ENCODE measurements around the gene NUP188. TPM values are rescaled to one million over a fixed set of nuclear protein-coding genes. Genes with fewer than 3 reads are reported as not detected.

Gene NUP188
- total and polyA plus RNA-seq, 2 of the 13 experiments (the other 11 are each of a cell fraction or from before 2014, with no cell fraction given): 28.0 to 38.5 TPM

DNA sequence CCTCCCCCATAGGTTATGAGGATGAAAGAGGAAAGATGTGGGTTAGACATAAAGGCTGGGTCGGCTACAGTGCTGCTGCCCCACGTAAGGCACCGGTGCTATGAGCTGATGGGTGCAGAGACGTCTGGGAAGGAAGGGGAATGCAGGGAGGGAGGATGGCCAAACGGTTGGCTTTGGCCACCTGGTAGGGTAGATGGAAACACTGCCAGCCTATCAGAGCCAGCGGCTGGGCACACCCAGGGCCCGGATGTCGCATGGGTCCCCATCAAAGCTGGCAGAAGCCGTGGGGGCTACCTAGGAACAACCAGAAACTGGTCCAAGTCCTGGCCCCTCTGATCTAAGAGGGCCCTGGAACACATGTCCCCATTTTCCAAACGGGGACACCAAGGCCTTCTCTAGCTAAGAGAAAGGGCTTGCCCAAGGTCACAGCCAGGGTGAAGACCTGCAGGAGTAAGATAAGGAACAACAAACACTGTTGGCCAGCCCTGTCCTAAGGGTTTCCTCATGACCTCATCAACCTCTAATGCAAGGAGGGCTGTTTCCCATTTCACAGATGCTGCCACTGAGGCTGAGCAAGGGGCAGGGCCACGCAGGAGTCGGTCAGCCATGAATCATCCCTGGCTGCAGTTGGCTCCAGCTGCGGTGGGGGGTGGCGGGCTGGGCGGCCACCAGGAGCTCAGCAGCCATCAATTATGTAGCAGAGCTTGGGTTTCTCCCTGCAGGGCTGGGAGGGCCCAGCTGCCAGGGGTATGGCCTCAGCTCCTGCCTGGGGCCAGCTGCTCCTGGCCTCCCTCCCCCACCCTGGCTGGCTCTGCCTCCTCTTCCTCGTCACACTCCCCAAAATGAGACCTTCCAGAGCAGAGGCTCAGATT, 75.8 kb downstream of the NUP188 start:
- intact Hi-C loops (cut with micrococcal nuclease; ENCODE audit: unreplicated experiment) (no loop called here), in situ Hi-C loops (cut with HindIII; ENCODE audit: extremely low pct_ligation_motif_present, low pct_unique_long_range_greater_than_20kb) (no loop called here)
- H3K79me2 ChIP-seq (ENCODE audit: insufficient read depth, low read length): peaks cover 14% of the 10 kb centered on the region
- BruUV-seq (replicated peaks): no TSS peak
- ATAC-seq: no peak
- H3K27ac ChIP-seq (ENCODE audit: extremely low read length, insufficient read depth, low read length): no peak overlapping the region
- H2AFZ ChIP-seq (ENCODE audit: low read length): no peak overlapping the region
- H3K9ac ChIP-seq (ENCODE audit: insufficient read depth, low read depth, low read length): no peak overlapping the region
- no peak overlapping the region for H3K4me3 ChIP-seq (replicated peaks in 1 of 3; ENCODE audit: insufficient read depth in 1 of 3, low read depth in 2 of 3, low read length in 3 of 3)
- no peak overlapping the region for H3K4me2 ChIP-seq (ENCODE audit: low read depth, low read length)
- WGBS (ENCODE audit: low lambda C conversion rate): 93% methylated on average over 13 of the region's 16 CpGs
- POLR2A ChIA-PET: interaction anchor here (1.3 kb wide), 1 partner anchor 13 kb away, joined by 4 read pairs; the partner anchor contains the start of gene MIGA2
- peaks cover 5% of the 10 kb centered on the region; the same call in 1 of the 2 replicates for H4K20me1 ChIP-seq (ENCODE audit: insufficient read depth, low read length)
- no peaks in the 10 kb centered on the region for H3K27me3 ChIP-seq (ENCODE audit: control insufficient read depth in 1 of 2, insufficient read depth in 2 of 2, low read length in 2 of 2)
- H3K4me1 ChIP-seq (ENCODE audit: insufficient read depth, low read length): peaks cover 20% of the 10 kb centered on the region
- no peaks in the 10 kb centered on the region for H3K9me3 ChIP-seq (ENCODE audit: low read length)
- FAIRE-seq: no peak
- CTCF ChIA-PET (ENCODE audit: low intra/inter-chr PET ratio, low total read pairs): no interaction called here
- DNase-seq (ENCODE audit: low spot score): no peak
- H3K36me3 ChIP-seq (replicated peaks in 1 of 2; ENCODE audit: control insufficient read depth in 1 of 2, insufficient read depth in 2 of 2, low read length in 2 of 2): no peaks in the 10 kb centered on the region; a peak in 1 of 5 replicates
- TF ChIP-seq ZBTB39 (CRISPR knock-in tag; IDR thresholded peaks at IDR 0.05): no peak
- no peak for TF ChIP-seq ETV5 (CRISPR knock-in tag; IDR thresholded peaks at IDR 0.05; ENCODE audit: borderline replicate concordance)
- TF ChIP-seq ZNF629 (CRISPR knock-in tag; conservative IDR thresholded peaks at IDR 0.05): peak; percentile 87
- TF ChIP-seq, protein P1, sequence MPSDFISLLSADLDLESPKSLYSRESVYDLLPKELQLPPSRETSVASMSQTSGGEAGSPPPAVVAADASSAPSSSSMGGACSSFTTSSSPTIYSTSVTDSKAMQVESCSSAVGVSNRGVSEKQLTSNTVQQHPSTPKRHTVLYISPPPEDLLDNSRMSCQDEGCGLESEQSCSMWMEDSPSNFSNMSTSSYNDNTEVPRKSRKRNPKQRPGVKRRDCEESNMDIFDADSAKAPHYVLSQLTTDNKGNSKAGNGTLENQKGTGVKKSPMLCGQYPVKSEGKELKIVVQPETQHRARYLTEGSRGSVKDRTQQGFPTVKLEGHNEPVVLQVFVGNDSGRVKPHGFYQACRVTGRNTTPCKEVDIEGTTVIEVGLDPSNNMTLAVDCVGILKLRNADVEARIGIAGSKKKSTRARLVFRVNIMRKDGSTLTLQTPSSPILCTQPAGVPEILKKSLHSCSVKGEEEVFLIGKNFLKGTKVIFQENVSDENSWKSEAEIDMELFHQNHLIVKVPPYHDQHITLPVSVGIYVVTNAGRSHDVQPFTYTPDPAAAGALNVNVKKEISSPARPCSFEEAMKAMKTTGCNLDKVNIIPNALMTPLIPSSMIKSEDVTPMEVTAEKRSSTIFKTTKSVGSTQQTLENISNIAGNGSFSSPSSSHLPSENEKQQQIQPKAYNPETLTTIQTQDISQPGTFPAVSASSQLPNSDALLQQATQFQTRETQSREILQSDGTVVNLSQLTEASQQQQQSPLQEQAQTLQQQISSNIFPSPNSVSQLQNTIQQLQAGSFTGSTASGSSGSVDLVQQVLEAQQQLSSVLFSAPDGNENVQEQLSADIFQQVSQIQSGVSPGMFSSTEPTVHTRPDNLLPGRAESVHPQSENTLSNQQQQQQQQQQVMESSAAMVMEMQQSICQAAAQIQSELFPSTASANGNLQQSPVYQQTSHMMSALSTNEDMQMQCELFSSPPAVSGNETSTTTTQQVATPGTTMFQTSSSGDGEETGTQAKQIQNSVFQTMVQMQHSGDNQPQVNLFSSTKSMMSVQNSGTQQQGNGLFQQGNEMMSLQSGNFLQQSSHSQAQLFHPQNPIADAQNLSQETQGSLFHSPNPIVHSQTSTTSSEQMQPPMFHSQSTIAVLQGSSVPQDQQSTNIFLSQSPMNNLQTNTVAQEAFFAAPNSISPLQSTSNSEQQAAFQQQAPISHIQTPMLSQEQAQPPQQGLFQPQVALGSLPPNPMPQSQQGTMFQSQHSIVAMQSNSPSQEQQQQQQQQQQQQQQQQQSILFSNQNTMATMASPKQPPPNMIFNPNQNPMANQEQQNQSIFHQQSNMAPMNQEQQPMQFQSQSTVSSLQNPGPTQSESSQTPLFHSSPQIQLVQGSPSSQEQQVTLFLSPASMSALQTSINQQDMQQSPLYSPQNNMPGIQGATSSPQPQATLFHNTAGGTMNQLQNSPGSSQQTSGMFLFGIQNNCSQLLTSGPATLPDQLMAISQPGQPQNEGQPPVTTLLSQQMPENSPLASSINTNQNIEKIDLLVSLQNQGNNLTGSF (CRISPR knock-in tag; IDR thresholded peaks at IDR 0.05): no peak
- no peak for TF ChIP-seq ZNF44 (CRISPR knock-in tag; IDR thresholded peaks at IDR 0.05)
- TF ChIP-seq, protein P2, sequence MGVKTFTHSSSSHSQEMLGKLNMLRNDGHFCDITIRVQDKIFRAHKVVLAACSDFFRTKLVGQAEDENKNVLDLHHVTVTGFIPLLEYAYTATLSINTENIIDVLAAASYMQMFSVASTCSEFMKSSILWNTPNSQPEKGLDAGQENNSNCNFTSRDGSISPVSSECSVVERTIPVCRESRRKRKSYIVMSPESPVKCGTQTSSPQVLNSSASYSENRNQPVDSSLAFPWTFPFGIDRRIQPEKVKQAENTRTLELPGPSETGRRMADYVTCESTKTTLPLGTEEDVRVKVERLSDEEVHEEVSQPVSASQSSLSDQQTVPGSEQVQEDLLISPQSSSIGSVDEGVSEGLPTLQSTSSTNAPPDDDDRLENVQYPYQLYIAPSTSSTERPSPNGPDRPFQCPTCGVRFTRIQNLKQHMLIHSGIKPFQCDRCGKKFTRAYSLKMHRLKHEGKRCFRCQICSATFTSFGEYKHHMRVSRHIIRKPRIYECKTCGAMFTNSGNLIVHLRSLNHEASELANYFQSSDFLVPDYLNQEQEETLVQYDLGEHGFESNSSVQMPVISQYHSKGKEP (CRISPR knock-in tag; IDR thresholded peaks at IDR 0.05): no peak
- no peak for TF ChIP-seq SP2 (CRISPR knock-in tag; IDR thresholded peaks at IDR 0.05)
- TF ChIP-seq, protein P3, sequence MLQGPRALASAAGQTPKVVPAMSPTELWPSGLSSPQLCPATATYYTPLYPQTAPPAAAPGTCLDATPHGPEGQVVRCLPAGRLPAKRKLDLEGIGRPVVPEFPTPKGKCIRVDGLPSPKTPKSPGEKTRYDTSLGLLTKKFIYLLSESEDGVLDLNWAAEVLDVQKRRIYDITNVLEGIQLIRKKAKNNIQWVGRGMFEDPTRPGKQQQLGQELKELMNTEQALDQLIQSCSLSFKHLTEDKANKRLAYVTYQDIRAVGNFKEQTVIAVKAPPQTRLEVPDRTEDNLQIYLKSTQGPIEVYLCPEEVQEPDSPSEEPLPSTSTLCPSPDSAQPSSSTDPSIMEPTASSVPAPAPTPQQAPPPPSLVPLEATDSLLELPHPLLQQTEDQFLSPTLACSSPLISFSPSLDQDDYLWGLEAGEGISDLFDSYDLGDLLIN (CRISPR knock-in tag; IDR thresholded peaks at IDR 0.05; ENCODE audit: borderline replicate concordance): no peak
- TF ChIP-seq, protein P4, sequence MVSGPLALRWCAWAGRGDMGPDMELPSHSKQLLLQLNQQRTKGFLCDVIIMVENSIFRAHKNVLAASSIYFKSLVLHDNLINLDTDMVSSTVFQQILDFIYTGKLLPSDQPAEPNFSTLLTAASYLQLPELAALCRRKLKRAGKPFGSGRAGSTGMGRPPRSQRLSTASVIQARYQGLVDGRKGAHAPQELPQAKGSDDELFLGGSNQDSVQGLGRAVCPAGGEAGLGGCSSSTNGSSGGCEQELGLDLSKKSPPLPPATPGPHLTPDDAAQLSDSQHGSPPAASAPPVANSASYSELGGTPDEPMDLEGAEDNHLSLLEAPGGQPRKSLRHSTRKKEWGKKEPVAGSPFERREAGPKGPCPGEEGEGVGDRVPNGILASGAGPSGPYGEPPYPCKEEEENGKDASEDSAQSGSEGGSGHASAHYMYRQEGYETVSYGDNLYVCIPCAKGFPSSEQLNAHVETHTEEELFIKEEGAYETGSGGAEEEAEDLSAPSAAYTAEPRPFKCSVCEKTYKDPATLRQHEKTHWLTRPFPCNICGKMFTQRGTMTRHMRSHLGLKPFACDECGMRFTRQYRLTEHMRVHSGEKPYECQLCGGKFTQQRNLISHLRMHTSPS (CRISPR knock-in tag; IDR thresholded peaks at IDR 0.05; ENCODE audit: low read depth): no peak
- no peak for TF ChIP-seq ZFP37 (CRISPR knock-in tag; IDR thresholded peaks at IDR 0.05; ENCODE audit: borderline replicate concordance)

Data from HepG2 (cell line).